ENCODE results near the gene VPS54.

GRCh38 chr2:64015391-64015790, 3.8 kb downstream of the VPS54 start:
- no peak for TF ChIP-seq YY1 (IDR thresholded peaks at IDR 0.05; ENCODE audit: insufficient read depth, insufficient read length)
- TF ChIP-seq ZNF274 (IDR thresholded peaks at IDR 0.05; ENCODE audit: low read depth, low read length), result no peak
- no peak for TF ChIP-seq SUZ12 (IDR thresholded peaks at IDR 0.05; ENCODE audit: extremely low read depth, insufficient read depth, insufficient read length)
